HEK293T (cell line): ENCODE data around the gene CHMP3.

Source experiments
- CTCF ChIA-PET: fragments of 350-600 bp; formaldehyde crosslinking; extraction: SDS; loops from one replicate; lab custom pipeline; 2021; ENCODE audit warnings: antibody characterized with exemption, inconsistent platforms; lab: Yijun Ruan, JAX
- POLR2A ChIA-PET: fragments of 350-600 bp; formaldehyde crosslinking; extraction: SDS; loops from one replicate; lab custom pipeline; 2020; ENCODE audit warnings: antibody characterized with exemption, inconsistent platforms; lab: Yijun Ruan, JAX
- DNase-seq: peaks from one replicate; pipeline ENCODE4 v3.0.0; 2012; ENCODE audit warnings: mixed read lengths; ENCODE audit errors: extremely low spot score
- ARNT ChIP-seq: fragments of 450-650 bp; IDR thresholded peaks from 2 replicates; pipeline ENCODE4 v1.6.1; 2017; ENCODE audit warnings: mild to moderate bottlenecking
- BHLHE40 ChIP-seq: fragments of 450-650 bp; IDR thresholded peaks from 2 replicates; pipeline ENCODE4 v1.6.1; 2016; ENCODE audit warnings: mild to moderate bottlenecking, moderate library complexity, borderline replicate concordance
- CTBP1 ChIP-seq: fragments of 450-650 bp; IDR thresholded peaks from 2 replicates; pipeline ENCODE4 v1.6.1; 2016; ENCODE audit warnings: borderline replicate concordance
- ELF4 ChIP-seq: fragments of 450-650 bp; IDR thresholded peaks from 2 replicates; pipeline ENCODE4 v1.6.1; 2017; ENCODE audit warnings: antibody characterized with exemption
- FOXA1 ChIP-seq: fragments of 450-650 bp; IDR thresholded peaks from 2 replicates; pipeline ENCODE4 v1.6.1; 2016; ENCODE audit warnings: mild to moderate bottlenecking
- FOXK2 ChIP-seq: fragments of 450-650 bp; IDR thresholded peaks from 2 replicates; pipeline ENCODE4 v1.6.1; 2016; ENCODE audit warnings: mild to moderate bottlenecking
- FOXM1 ChIP-seq: fragments of 450-650 bp; IDR thresholded peaks from 2 replicates; pipeline ENCODE4 v1.6.1; 2017; ENCODE audit warnings: mild to moderate bottlenecking, borderline replicate concordance
- HDGF ChIP-seq: fragments of 450-650 bp; IDR thresholded peaks from 2 replicates; pipeline ENCODE4 v1.6.1; 2017; ENCODE audit warnings: antibody characterized with exemption, borderline replicate concordance
- L3MBTL2 ChIP-seq: fragments of 450-650 bp; conservative IDR thresholded peaks from 2 replicates; pipeline ENCODE4 v1.6.1; 2016; ENCODE audit warnings: mild to moderate bottlenecking
- LEF1 ChIP-seq: fragments of 450-650 bp; IDR thresholded peaks from 2 replicates; pipeline ENCODE4 v1.6.1; 2017; ENCODE audit warnings: mild to moderate bottlenecking, borderline replicate concordance
- NFRKB ChIP-seq: fragments of 450-650 bp; IDR thresholded peaks from 2 replicates; pipeline ENCODE4 v1.6.1; 2016; ENCODE audit warnings: mild to moderate bottlenecking, moderate library complexity
- PKNOX1 ChIP-seq: fragments of 450-650 bp; IDR thresholded peaks from 2 replicates; pipeline ENCODE4 v1.6.1; 2016
- SP1 ChIP-seq: fragments of 450-650 bp; IDR thresholded peaks from 2 replicates; pipeline ENCODE4 v1.6.1; 2017
- SUZ12 ChIP-seq: fragments of 450-650 bp; IDR thresholded peaks from 2 replicates; pipeline ENCODE4 v1.6.1; 2016; ENCODE audit warnings: mild to moderate bottlenecking
- TARDBP ChIP-seq: fragments of 450-650 bp; IDR thresholded peaks from 2 replicates; pipeline ENCODE4 v1.6.1; 2016
- ZNF384 ChIP-seq: fragments of 450-650 bp; IDR thresholded peaks from 2 replicates; pipeline ENCODE4 v1.6.1; 2016

Gene CHMP3

GRCh38 chr2:86480105-86480504 lies 83.1 kb downstream of the CHMP3 start:
- no peak for TF ChIP-seq BHLHE40
- TF ChIP-seq ARNT = no peak
- TF ChIP-seq ZNF384 = no peak
- TF ChIP-seq LEF1 = no peak
- TF ChIP-seq SUZ12 = no peak
- TF ChIP-seq CTBP1 = no peak
- TF ChIP-seq FOXK2 = no peak
- ChIA-PET CTCF (no interaction called here), POLR2A (no interaction called here)
- DNase-seq = no peak

- ChIA-PET POLR2A (no interaction called here), CTCF (no interaction called here)
- TF ChIP-seq LEF1 (no peak), BHLHE40 (no peak), PKNOX1 (no peak), ZNF384 (no peak), HDGF (no peak), ELF4 (no peak), FOXM1 (no peak), L3MBTL2 (no peak), CTBP1 (no peak), TARDBP (no peak), ARNT (no peak)
- DNase-seq = no peak
Observed at GRCh38 chr2:86477349-86477748, 85.9 kb downstream of the CHMP3 start.

GRCh38 chr2:86476918-86477317 lies 86.3 kb downstream of the CHMP3 start:
- TF ChIP-seq CTBP1 (no peak), LEF1 (no peak), ZNF384 (no peak), FOXA1 (no peak), BHLHE40 (no peak), SUZ12 (no peak), HDGF (no peak), ELF4 (no peak), PKNOX1 (no peak), TARDBP (no peak), ARNT (no peak), L3MBTL2 (no peak), NFRKB (no peak), FOXM1 (no peak), FOXK2 (no peak), SP1 (no peak)
- CTCF ChIA-PET = no interaction called here
- DNase-seq = no peak
- POLR2A ChIA-PET = no interaction called here

GRCh38 chr2:86476092-86476491 lies 87.2 kb downstream of the CHMP3 start:
- no peak for TF ChIP-seq SUZ12
- TF ChIP-seq FOXA1 = no peak
- no peak for TF ChIP-seq ELF4
- TF ChIP-seq CTBP1 = no peak
- TF ChIP-seq NFRKB = no peak
- no peak for TF ChIP-seq PKNOX1
- no peak for TF ChIP-seq ARNT
- no peak for TF ChIP-seq FOXM1
- no peak for TF ChIP-seq TARDBP
- TF ChIP-seq BHLHE40 = no peak
- CTCF ChIA-PET = no interaction called here
- POLR2A ChIA-PET = no interaction called here
- DNase-seq = no peak

GRCh38 chr2:86471637-86472036 lies 91.6 kb downstream of the CHMP3 start:
- no peak for TF ChIP-seq ARNT
- TF ChIP-seq HDGF = no peak
- TF ChIP-seq SUZ12 = no peak
- TF ChIP-seq LEF1 = no peak
- TF ChIP-seq BHLHE40 = no peak
- no peak for TF ChIP-seq ELF4
- no peak for TF ChIP-seq CTBP1
- no peak for TF ChIP-seq ZNF384
- no peak for TF ChIP-seq PKNOX1
- no peak for TF ChIP-seq L3MBTL2
- TF ChIP-seq FOXM1 = no peak
- no peak for TF ChIP-seq FOXA1
- TF ChIP-seq SP1 = no peak
- TF ChIP-seq NFRKB = no peak
- TF ChIP-seq TARDBP = no peak
- TF ChIP-seq FOXK2 = no peak
- DNase-seq = no peak
- ChIA-PET CTCF (no interaction called here), POLR2A (no interaction called here)

- ChIA-PET CTCF (no interaction called here), POLR2A (no interaction called here)
Observed at GRCh38 chr2:86470890-86471289, 92.4 kb downstream of the CHMP3 start.

More at GRCh38 chr2:86470890-86471289, 92.4 kb downstream of the CHMP3 start:
- TF ChIP-seq LEF1 (no peak), NFRKB (no peak), ZNF384 (no peak), BHLHE40 (no peak), TARDBP (no peak), FOXM1 (no peak), FOXA1 (no peak), FOXK2 (no peak), ARNT (no peak), CTBP1 (no peak), SUZ12 (no peak), SP1 (no peak), L3MBTL2 (no peak), PKNOX1 (no peak), HDGF (no peak), ELF4 (no peak)
- DNase-seq = no peak
